HEK293 (cell line): Measurements from ENCODE around the gene FNTB.

Experiments
- CTCF ChIP-seq: fragments of 450-650 bp; formaldehyde crosslinking; IDR thresholded peaks from 2 replicates; pipeline ENCODE4 v1.5.1; 2016; ENCODE audit warnings: missing biosample characterization, missing genetic modification characterization
- PRDM6 ChIP-seq: fragments of 450-650 bp; formaldehyde crosslinking; IDR thresholded peaks from 2 replicates; pipeline ENCODE4 v1.5.1; 2017; ENCODE audit warnings: missing biosample characterization, missing genetic modification characterization
- REST ChIP-seq: fragments of 450-650 bp; formaldehyde crosslinking; IDR thresholded peaks from 2 replicates; pipeline ENCODE4 v1.5.1; 2016; ENCODE audit warnings: missing biosample characterization, missing genetic modification characterization
- WT1 ChIP-seq: fragments of 450-650 bp; formaldehyde crosslinking; IDR thresholded peaks from 2 replicates; pipeline ENCODE4 v1.5.1; 2016; ENCODE audit warnings: missing biosample characterization, missing genetic modification characterization
- ZNF121 ChIP-seq: fragments of 450-650 bp; formaldehyde crosslinking; IDR thresholded peaks from 2 replicates; pipeline ENCODE4 v1.5.1; 2016; ENCODE audit warnings: missing biosample characterization, missing genetic modification characterization
- ZNF24 ChIP-seq: fragments of 450-650 bp; formaldehyde crosslinking; IDR thresholded peaks from 2 replicates; pipeline ENCODE4 v1.5.1; 2016; ENCODE audit warnings: missing biosample characterization, missing genetic modification characterization
- ZNF585B ChIP-seq: fragments of 450-650 bp; formaldehyde crosslinking; IDR thresholded peaks from 2 replicates; pipeline ENCODE4 v1.5.1; 2016; ENCODE audit warnings: missing biosample characterization, missing genetic modification characterization

GRCh38 chr14:65007202-65007601, 20.5 kb downstream of the FNTB start:
- TF ChIP-seq CTCF (tag by site-specific recombination) (no peak), ZNF585B (no peak), REST (no peak), ZNF121 (tag by site-specific recombination) (no peak), WT1 (tag by site-specific recombination) (no peak), PRDM6 (tag by site-specific recombination) (no peak), ZNF24 (tag by site-specific recombination) (no peak)
